Measurements from ENCODE around the gene ASCC3.
A peak's percentile ranks its signal among the peaks of the same experiment; 100 is the strongest.
"Not testable (repeated sequence)": the region's sequence is repeated elsewhere in the genome, so short reads cannot be mapped to it uniquely, and the experiment has no call there.

ASCC3 gene

GRCh38 chr6:100796049-100796823, 84.9 kb downstream of the ASCC3 start:
- no peak for DNase-seq

GRCh38 chr6:100790084-100790483, 91.0 kb downstream of the ASCC3 start:
- no peak for DNase-seq

GRCh38 chr6:100785982-100786381, 95.1 kb downstream of the ASCC3 start:
- DNase-seq = no peak

GRCh38 chr6:100780648-100781047, 100.5 kb downstream of the ASCC3 start:
- DNase-seq = no peak

- peak; percentile 6 for DNase-seq
These were observed 105.5 kb downstream of the ASCC3 start for GRCh38 chr6:100775667-100776066.

- DNase-seq = peak; percentile 69
These were observed 106.4 kb downstream of the ASCC3 start for GRCh38 chr6:100774681-100775080.

GRCh38 chr6:100768816-100769351, 112.2 kb downstream of the ASCC3 start:
- no peak for DNase-seq

- DNase-seq = no peak
These were observed 117.4 kb downstream of the ASCC3 start for GRCh38 chr6:100763617-100764241.

GRCh38 chr6:100761841-100762240, 119.3 kb downstream of the ASCC3 start:
- no peak for DNase-seq

GRCh38 chr6:100758386-100758785, 122.7 kb downstream of the ASCC3 start:
- DNase-seq = not testable (repeated sequence)

GRCh38 chr6:100753421-100753820, 127.7 kb downstream of the ASCC3 start:
- no peak for DNase-seq

GRCh38 chr6:100751590-100751989, 129.5 kb downstream of the ASCC3 start:
- no peak for DNase-seq

GRCh38 chr6:100745419-100746041, 135.6 kb downstream of the ASCC3 start:
- no peak for DNase-seq

- no peak for DNase-seq
These were observed 140.7 kb downstream of the ASCC3 start for GRCh38 chr6:100740439-100740838.

- DNase-seq = not testable (repeated sequence)
These were observed 143.4 kb downstream of the ASCC3 start for GRCh38 chr6:100737720-100738119.

- DNase-seq = no peak
These were observed 149.7 kb downstream of the ASCC3 start for GRCh38 chr6:100731411-100731810.

GRCh38 chr6:100730001-100730980, 150.8 kb downstream of the ASCC3 start:
- DNase-seq = peak; percentile 7

- peak; percentile 69 for DNase-seq
These were observed 154.5 kb downstream of the ASCC3 start for GRCh38 chr6:100726666-100727065.

- no peak for DNase-seq
These were observed 156.4 kb downstream of the ASCC3 start for GRCh38 chr6:100724696-100725095.

GRCh38 chr6:100724222-100724621, 156.9 kb downstream of the ASCC3 start:
- no peak for DNase-seq

- DNase-seq = no peak
These were observed 159.9 kb downstream of the ASCC3 start for GRCh38 chr6:100721256-100721655.

- DNase-seq = peak; percentile 20
These were observed 161.0 kb downstream of the ASCC3 start for GRCh38 chr6:100719883-100720682.

Data from fibroblast of skin of right quadriceps (primary cell).